H9 (cell line): ENCODE results near the gene CT47A1. TPM values are rescaled to one million over a fixed set of nuclear protein-coding genes. Genes with fewer than 3 reads are reported as not detected.

Experiments
- DNase-seq: peaks from one replicate; pipeline ENCODE4 v3.0.0-alpha.2; 2017
- H2AFZ ChIP-seq: one replicate; pipeline ENCODE4 v1.6.1; 2013; ENCODE audit warnings: mild to moderate bottlenecking, low read length, control low read depth, moderate library complexity
- H2AK5ac ChIP-seq: 2 replicates; pipeline ENCODE4 v1.6.1; 2013; ENCODE audit warnings: low read length, control low read depth, mixed read lengths; ENCODE audit not compliant: insufficient read length
- H2BK120ac ChIP-seq: one replicate; pipeline ENCODE4 v1.6.1; 2013; ENCODE audit warnings: low read depth, mild to moderate bottlenecking, low read length, control low read depth, inconsistent platforms; ENCODE audit not compliant: poor library complexity, severe bottlenecking
- H2BK12ac ChIP-seq: 2 replicates; pipeline ENCODE4 v1.6.1; 2013; ENCODE audit warnings: low read length, control low read depth, mixed read lengths, low read depth; ENCODE audit not compliant: insufficient read length
- H2BK15ac ChIP-seq: 2 replicates; pipeline ENCODE4 v1.6.1; 2013; ENCODE audit warnings: low read depth, low read length, control low read depth
- H2BK20ac ChIP-seq: one replicate; pipeline ENCODE4 v1.6.1; 2013; ENCODE audit warnings: low read depth, mild to moderate bottlenecking, low read length, control low read depth, inconsistent platforms; ENCODE audit not compliant: poor library complexity, severe bottlenecking
- H2BK5ac ChIP-seq: 2 replicates; pipeline ENCODE4 v1.6.1; 2013; ENCODE audit warnings: low read length, control low read depth, mixed read lengths; ENCODE audit not compliant: insufficient read length
- H3K14ac ChIP-seq: 2 replicates; pipeline ENCODE4 v1.6.1; 2013; ENCODE audit warnings: low read length, control low read depth; ENCODE audit not compliant: insufficient read depth
- H3K18ac ChIP-seq: 2 replicates; pipeline ENCODE4 v1.6.1; 2013; ENCODE audit warnings: low read depth, mild to moderate bottlenecking, mixed read lengths, low read length, control low read depth; ENCODE audit not compliant: insufficient read length
- H3K23ac ChIP-seq: 2 replicates; pipeline ENCODE4 v1.6.1; 2013; ENCODE audit warnings: low read length, control low read depth, mixed read lengths, low read depth; ENCODE audit not compliant: insufficient read length
- H3K23me2 ChIP-seq: 2 replicates; pipeline ENCODE4 v1.6.1; 2013; ENCODE audit warnings: low read depth, mild to moderate bottlenecking, mixed read lengths, low read length, control low read depth; ENCODE audit not compliant: insufficient read length, poor library complexity, severe bottlenecking
- H3K27ac ChIP-seq: 2 replicates; pipeline ENCODE4 v1.5.1; 2013; ENCODE audit warnings: low read length, control low read depth, mixed read lengths, low read depth; ENCODE audit not compliant: insufficient read length
- H3K27me3 ChIP-seq: 2 replicates; pipeline ENCODE4 v1.6.1; 2013; ENCODE audit warnings: low read length, control low read depth, inconsistent platforms; ENCODE audit not compliant: insufficient read depth
- H3K4ac ChIP-seq: 2 replicates; pipeline ENCODE4 v1.6.1; 2013; ENCODE audit warnings: low read depth, mild to moderate bottlenecking, control low read depth, inconsistent platforms, low read length, moderate library complexity
- H3K4me1 ChIP-seq: 2 replicates; pipeline ENCODE4 v1.6.1; 2013; ENCODE audit warnings: low read length, control low read depth, inconsistent platforms; ENCODE audit not compliant: insufficient read depth
- H3K4me2 ChIP-seq: 2 replicates; pipeline ENCODE4 v1.6.1; 2013; ENCODE audit warnings: low read length, control low read depth, mixed read lengths; ENCODE audit not compliant: insufficient read length, insufficient read depth
- H3K56ac ChIP-seq: 2 replicates; pipeline ENCODE4 v1.6.1; 2013; ENCODE audit warnings: low read depth, mild to moderate bottlenecking, mixed read lengths, low read length, control low read depth; ENCODE audit not compliant: insufficient read length
- H3K79me1 ChIP-seq: 2 replicates; pipeline ENCODE4 v1.6.1; 2013; ENCODE audit warnings: low read depth, mild to moderate bottlenecking, moderate library complexity, low read length, control low read depth, inconsistent platforms; ENCODE audit not compliant: insufficient read depth, poor library complexity, severe bottlenecking
- H3K79me2 ChIP-seq: 2 replicates; pipeline ENCODE4 v1.6.1; 2013; ENCODE audit warnings: low read length, control low read depth, inconsistent platforms; ENCODE audit not compliant: insufficient read depth
- H3K9ac ChIP-seq: 2 replicates; pipeline ENCODE4 v1.6.1; 2013; ENCODE audit warnings: low read length, control low read depth, mixed read lengths; ENCODE audit not compliant: insufficient read length; ENCODE audit errors: extremely low read depth
- H3K9me3 ChIP-seq: one replicate; pipeline ENCODE4 v1.6.1; 2013; ENCODE audit warnings: low read depth, low read length, inconsistent platforms; ENCODE audit not compliant: control insufficient read depth
- H3T11ph ChIP-seq: one replicate; pipeline ENCODE4 v1.6.1; 2013; ENCODE audit warnings: mild to moderate bottlenecking, low read length, control low read depth, inconsistent platforms
- H4K20me1 ChIP-seq: one replicate; pipeline ENCODE4 v1.6.1; 2013; ENCODE audit not compliant: control insufficient read depth, insufficient read length, insufficient read depth
- H4K5ac ChIP-seq: 2 replicates; pipeline ENCODE4 v1.6.1; 2013; ENCODE audit warnings: low read depth, mild to moderate bottlenecking, mixed read lengths, low read length, control low read depth; ENCODE audit not compliant: insufficient read length
- H4K8ac ChIP-seq: replicated peaks from 2 replicates; pipeline ENCODE4 v1.6.1; 2013; ENCODE audit warnings: low read length, control low read depth, mixed read lengths, low read depth; ENCODE audit not compliant: insufficient read length
- H4K91ac ChIP-seq: 2 replicates; pipeline ENCODE4 v1.6.1; 2013; ENCODE audit warnings: low read depth, mild to moderate bottlenecking, moderate library complexity, mixed read lengths, low read length, control low read depth; ENCODE audit not compliant: insufficient read length
- H3K27ac Mint-ChIP-seq, 3 experiments: 2 replicates in 2 of 3; 3 replicates in 1 of 3; pipeline ENCODE4 v1.8.0; 2020 to 2021; ENCODE audit warnings: mixed read lengths in 3 of 3, mild to moderate bottlenecking in 1 of 3, moderate library complexity in 1 of 3
- H3K27me3 Mint-ChIP-seq: 2 replicates; pipeline ENCODE4 v1.8.0; 2021; ENCODE audit warnings: low read depth, mild to moderate bottlenecking, moderate library complexity, mixed read lengths
- H3K36me3 Mint-ChIP-seq, 3 experiments: 2 replicates in 2 of 3; 3 replicates in 1 of 3; pipeline ENCODE4 v1.8.0; 2020 to 2021; ENCODE audit warnings: low read depth in 3 of 3, mixed read lengths in 3 of 3; ENCODE audit not compliant: insufficient read depth in 1 of 3
- H3K4me1 Mint-ChIP-seq, 2 experiments: 2 replicates each; pipeline ENCODE4 v1.8.0; 2020; ENCODE audit warnings: mixed read lengths in 2 of 2
- H3K4me3 Mint-ChIP-seq, 2 experiments: 2 replicates in 1 of 2; 3 replicates in 1 of 2; pipeline ENCODE4 v1.8.0; 2020 to 2021; ENCODE audit warnings: mild to moderate bottlenecking in 2 of 2, mixed read lengths in 2 of 2, moderate library complexity in 1 of 2
- H3K9me3 Mint-ChIP-seq, 2 experiments: 2 replicates in 1 of 2; 3 replicates in 1 of 2; pipeline ENCODE4 v1.8.0; 2020; ENCODE audit warnings: mild to moderate bottlenecking in 2 of 2, mixed read lengths in 2 of 2, moderate library complexity in 1 of 2
- CTCF ChIP-seq: fragments of 200-600 bp; sonication (generic); conservative IDR thresholded peaks from 3 replicates; pipeline ENCODE4 v1.8.0; 2021; ENCODE audit warnings: antibody characterized with exemption, mild to moderate bottlenecking
- WGBS: extraction: QIAGEN DNeasy Blood & Tissue Kit; methylation state at CpG from one replicate; pipeline ENCODE4 v1.1.7; 2013; ENCODE audit warnings: missing lambda C conversion rate, low lambda C conversion rate, mixed read lengths; ENCODE audit not compliant: insufficient read length; ENCODE audit errors: extremely low coverage; 5-methylcytosine and 5-hydroxymethylcytosine counted together
- total RNA-seq: library from RNA; stranded (reverse); gene quantifications from 2 replicates; pipeline ENCODE4 v1.2.1, GENCODE V29; 2021

The CT47A1 gene
- total RNA-seq, 1 experiment from 2014 or later: not detected

- no peak overlapping the region for H3K18ac ChIP-seq
- H3K4me1 Mint-ChIP-seq: no peaks in the 10 kb centered on the region
- no peaks in the 10 kb centered on the region for H4K20me1 ChIP-seq
- H2BK15ac ChIP-seq: no peak overlapping the region
- no CpG with 5 or more reads among the region's 1 CpG for WGBS
- H3K9ac ChIP-seq: no peak overlapping the region
- no peak overlapping the region for H2BK20ac ChIP-seq
- no peak overlapping the region for H3K4me3 Mint-ChIP-seq
- no peak overlapping the region for H4K91ac ChIP-seq
- peaks cover 10% of the 10 kb centered on the region for H3K9me3 ChIP-seq
- H3K56ac ChIP-seq: no peak overlapping the region
- no peaks in the 10 kb centered on the region for H3K27me3 ChIP-seq
- no peak overlapping the region for H3K4ac ChIP-seq
- DNase-seq: no peak
- peaks cover 47 to 61% of the 10 kb centered on the region in 2 experiments for H3K9me3 Mint-ChIP-seq
- H3K27me3 Mint-ChIP-seq: peaks cover 29% of the 10 kb centered on the region
- no peaks in the 10 kb centered on the region for H3K23me2 ChIP-seq
- H2BK120ac ChIP-seq: no peak overlapping the region
- H3K79me2 ChIP-seq: no peaks in the 10 kb centered on the region
- no peak overlapping the region for H3T11ph ChIP-seq
- H2BK12ac ChIP-seq: no peak overlapping the region
- H3K4me2 ChIP-seq: no peak overlapping the region
- H3K27ac Mint-ChIP-seq: no peak overlapping the region
- H3K4me1 ChIP-seq: no peaks in the 10 kb centered on the region
- no peak overlapping the region for H4K5ac ChIP-seq
- no peaks in the 10 kb centered on the region for H3K79me1 ChIP-seq
- no peak overlapping the region for H3K23ac ChIP-seq
- no peak overlapping the region for H3K14ac ChIP-seq
- no peak overlapping the region for H4K8ac ChIP-seq
- no peak overlapping the region for H2AK5ac ChIP-seq
- no peaks in the 10 kb centered on the region for H3K36me3 Mint-ChIP-seq
- no peak overlapping the region for H2AFZ ChIP-seq
- H3K27ac ChIP-seq: no peak overlapping the region
- no peak for TF ChIP-seq CTCF
- H2BK5ac ChIP-seq: no peak overlapping the region
Measured at GRCh38 chrX:121028419-121028818, 42.9 kb upstream of the CT47A1 start.
